HG03575 (cell line): ENCODE results near the gene KANK2.
"Not testable (repeated sequence)": the region's sequence is repeated elsewhere in the genome, so short reads cannot be mapped to it uniquely, and the experiment has no call there.

Source experiments
- ATAC-seq: cut with Tn5 transposase; IDR thresholded peaks from one replicate; pipeline ENCODE4 v1.9.1; 2021; ENCODE audit not compliant: unreplicated experiment, insufficient number of reproducible peaks, low FRiP score; ENCODE audit errors: extremely low read depth

Gene KANK2

GRCh38 chr19:11121963-11122362, 75.4 kb downstream of the KANK2 start:
- not testable (repeated sequence) for ATAC-seq

GRCh38 chr19:11116507-11116906, 80.8 kb downstream of the KANK2 start:
- ATAC-seq, result no peak

- ATAC-seq, result no peak
Measured at GRCh38 chr19:11115895-11116446, 81.4 kb downstream of the KANK2 start.

- ATAC-seq, result no peak
Measured at GRCh38 chr19:11115042-11115441, 82.3 kb downstream of the KANK2 start.
